Upper lobe of left lung (tissue), 4 donors: Measurements from ENCODE around the gene TYW1.
"Not testable (repeated sequence)": the region's sequence is repeated elsewhere in the genome, so short reads cannot be mapped to it uniquely, and the experiment has no call there.

Experiments used
- CTCF ChIP-seq, 6 experiments: fragments of 450-650 bp in 4 of 6; fragments of 200-600 bp in 2 of 6; sonication (generic) in 2 of 6; IDR thresholded peaks; one replicate each; pipeline ENCODE4 v1.5.1; 2016 to 2019; ENCODE audit warnings: antibody characterized with exemption in 6 of 6
- POLR2A ChIP-seq, 4 donors: fragments of 450-650 bp; IDR thresholded peaks; one replicate each; pipeline ENCODE4 v1.5.1; 2016 to 2017; ENCODE audit warnings: antibody characterized with exemption in 4 of 4, mild to moderate bottlenecking in 2 of 4

DNA sequence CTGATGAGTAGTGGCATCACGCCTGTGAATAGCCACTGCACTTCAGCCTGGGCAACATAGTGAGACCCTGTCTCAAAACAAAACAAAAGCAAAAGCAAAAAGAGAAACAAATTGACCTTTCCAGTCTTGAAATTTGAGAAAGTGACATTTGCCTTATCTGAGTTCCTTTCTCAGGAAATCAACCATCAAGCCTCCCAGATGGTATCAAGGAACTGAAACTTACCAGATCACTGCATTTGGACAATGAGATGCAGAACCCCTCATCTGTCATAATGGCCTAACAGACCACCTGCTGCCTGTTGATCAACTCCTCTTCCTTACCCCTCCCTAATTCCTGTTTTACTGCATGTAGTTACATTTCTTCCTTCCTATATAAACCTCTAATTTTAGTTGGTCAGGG lies 16.3 kb upstream of the TYW1 start:
- not testable (repeated sequence) for TF ChIP-seq CTCF, POLR2A (IDR thresholded peaks at IDR 0.05)
